Islet of Langerhans (tissue), 1 donor: Measurements from ENCODE around the gene PDE3A.

Experiments
- FAIRE-seq: peaks from one replicate; lab custom pipeline; 2011; peaks lifted over from hg19 to GRCh38; lab: Jason Lieb, UNC

The PDE3A gene

GRCh38 chr12:20458011-20458410, 89.7 kb downstream of the PDE3A start:
- FAIRE-seq, result no peak

- no peak for FAIRE-seq
Observed at GRCh38 chr12:20459920-20460319, 91.6 kb downstream of the PDE3A start.

GRCh38 chr12:20460956-20461355, 92.6 kb downstream of the PDE3A start:
- FAIRE-seq, result no peak

- FAIRE-seq, result peak; percentile 99
Observed at GRCh38 chr12:20463913-20464524, 95.7 kb downstream of the PDE3A start.

- no peak for FAIRE-seq
Observed at GRCh38 chr12:20469300-20469699, 101.0 kb downstream of the PDE3A start.

GRCh38 chr12:20469756-20470155, 101.4 kb downstream of the PDE3A start:
- no peak for FAIRE-seq

GRCh38 chr12:20472102-20472782, 103.9 kb downstream of the PDE3A start:
- FAIRE-seq, result no peak

GRCh38 chr12:20473133-20473532, 104.8 kb downstream of the PDE3A start:
- no peak for FAIRE-seq

GRCh38 chr12:20474016-20474415, 105.7 kb downstream of the PDE3A start:
- FAIRE-seq, result peak; percentile 21

GRCh38 chr12:20474443-20474842, 106.1 kb downstream of the PDE3A start:
- no peak for FAIRE-seq

- no peak for FAIRE-seq
Observed at GRCh38 chr12:20475542-20475941, 107.2 kb downstream of the PDE3A start.

- FAIRE-seq, result no peak
Observed at GRCh38 chr12:20476551-20476950, 108.2 kb downstream of the PDE3A start.

- peak; percentile 38 for FAIRE-seq
Observed at GRCh38 chr12:20477255-20477654, 108.9 kb downstream of the PDE3A start.

GRCh38 chr12:20477672-20478071, 109.3 kb downstream of the PDE3A start:
- FAIRE-seq, result no peak

- no peak for FAIRE-seq
Observed at GRCh38 chr12:20482491-20483054, 114.2 kb downstream of the PDE3A start.

GRCh38 chr12:20483776-20484175, 115.4 kb downstream of the PDE3A start:
- no peak for FAIRE-seq

GRCh38 chr12:20486233-20486632, 117.9 kb downstream of the PDE3A start:
- FAIRE-seq, result peak; percentile 27

GRCh38 chr12:20487519-20487918, 119.2 kb downstream of the PDE3A start:
- FAIRE-seq, result no peak

GRCh38 chr12:20489645-20490044, 121.3 kb downstream of the PDE3A start:
- FAIRE-seq, result no peak

GRCh38 chr12:20490213-20490612, 121.9 kb downstream of the PDE3A start:
- FAIRE-seq, result no peak

GRCh38 chr12:20491290-20491689, 123.0 kb downstream of the PDE3A start:
- no peak for FAIRE-seq

- FAIRE-seq, result no peak
Observed at GRCh38 chr12:20492251-20492760, 124.0 kb downstream of the PDE3A start.

GRCh38 chr12:20493934-20494333, 125.6 kb downstream of the PDE3A start:
- FAIRE-seq, result no peak

GRCh38 chr12:20494851-20495250, 126.5 kb downstream of the PDE3A start:
- peak; percentile 33 for FAIRE-seq
